ENCODE results near the gene CHODL. TPM values are rescaled to one million over a fixed set of nuclear protein-coding genes. Genes with fewer than 3 reads are reported as not detected.

CHODL gene
- total RNA-seq, 1 experiment from 2014 or later, result 3.4 TPM

DNA sequence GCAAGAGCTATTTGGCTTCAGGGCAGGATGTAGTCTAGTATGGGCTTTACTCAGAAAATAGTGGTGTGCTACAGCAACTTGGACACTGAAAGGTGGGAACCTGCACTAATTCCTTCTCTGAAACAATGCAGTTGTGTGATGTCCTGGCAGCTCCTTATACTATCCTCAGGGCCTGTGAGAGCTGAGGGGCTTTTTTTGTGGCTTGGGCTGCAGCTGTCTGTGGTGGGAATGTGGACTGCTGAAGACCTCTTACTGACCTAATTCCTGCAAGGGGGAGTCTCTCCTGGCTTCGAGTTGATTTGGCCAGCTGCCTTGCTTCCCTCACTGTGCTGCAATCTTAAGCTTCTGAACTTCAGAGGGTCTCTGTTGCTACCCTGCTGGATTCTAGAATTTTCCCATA, 22.3 kb upstream of the CHODL start:
- Histone ChIP-seq H2AFZ (ENCODE audit: low read length) (no peak overlapping the region), H3K23ac (ENCODE audit: insufficient read length, low read depth, low read length) (no peak overlapping the region), H4K91ac (ENCODE audit: insufficient read length, low read depth, low read length) (no peak overlapping the region), H2BK120ac (ENCODE audit: low read depth, low read length, poor library complexity, severe bottlenecking) (no peak overlapping the region), H3K9me3 (ENCODE audit: control insufficient read depth, low read depth, low read length) (peaks cover 4% of the 10 kb centered on the region), H2BK20ac (ENCODE audit: low read depth, low read length, poor library complexity, severe bottlenecking) (no peak overlapping the region), H3K4ac (ENCODE audit: low read depth, low read length) (no peak overlapping the region), H3K79me1 (ENCODE audit: insufficient read depth, low read depth, low read length, poor library complexity, severe bottlenecking) (no peaks in the 10 kb centered on the region), H2BK5ac (ENCODE audit: insufficient read length, low read length) (no peak overlapping the region), H3K4me1 (ENCODE audit: insufficient read depth, low read length) (no peaks in the 10 kb centered on the region; the same call in 1 of the 2 replicates), H2BK15ac (ENCODE audit: low read depth, low read length) (no peak overlapping the region), H2AK5ac (ENCODE audit: insufficient read length, low read length) (no peak overlapping the region), H4K5ac (ENCODE audit: insufficient read length, low read depth, low read length) (no peak overlapping the region), H3K4me2 (ENCODE audit: insufficient read depth, insufficient read length, low read length) (no peak overlapping the region), H3K27me3 (ENCODE audit: insufficient read depth, low read length) (no peaks in the 10 kb centered on the region), H3K23me2 (ENCODE audit: insufficient read length, low read depth, low read length, poor library complexity, severe bottlenecking) (no peaks in the 10 kb centered on the region), H3T11ph (ENCODE audit: low read length) (no peak overlapping the region), H3K56ac (ENCODE audit: insufficient read length, low read depth, low read length) (no peak overlapping the region), H4K20me1 (ENCODE audit: control insufficient read depth, insufficient read depth, insufficient read length) (no peaks in the 10 kb centered on the region), H3K79me2 (ENCODE audit: insufficient read depth, low read length) (no peaks in the 10 kb centered on the region), H3K9ac (ENCODE audit: extremely low read depth, insufficient read length, low read length) (no peak overlapping the region), H3K27ac (ENCODE audit: insufficient read length, low read depth, low read length) (no peak overlapping the region), H3K14ac (ENCODE audit: insufficient read depth, low read length) (no peak overlapping the region), H3K18ac (ENCODE audit: insufficient read length, low read depth, low read length) (no peak overlapping the region), H4K8ac (replicated peaks; ENCODE audit: insufficient read length, low read depth, low read length) (no peak overlapping the region), H2BK12ac (ENCODE audit: insufficient read length, low read depth, low read length) (no peak overlapping the region)
- Mint-ChIP-seq H3K27ac (peak overlapping the region in 1 of 3 experiments; percentile 73; a peak in 3 of 7 replicates), H3K9me3 (peaks cover 19 to 23% of the 10 kb centered on the region in 2 experiments), H3K36me3 (ENCODE audit: insufficient read depth in 1 of 3, low read depth in 3 of 3) (peaks cover 14 to 37% (median 18%) of the 10 kb centered on the region in 3 experiments), H3K27me3 (ENCODE audit: low read depth) (no peaks in the 10 kb centered on the region), H3K4me1 (peaks cover 5 to 6% of the 10 kb centered on the region in 2 experiments), H3K4me3 (no peak overlapping the region)
- no CpG with 5 or more reads among the region's 1 CpG for WGBS (ENCODE audit: extremely low coverage, insufficient read length, low lambda C conversion rate)
- DNase-seq, result no peak
- no peak for TF ChIP-seq CTCF (conservative IDR thresholded peaks at IDR 0.05)

All from H9 (cell line).